ENCODE measurements around the gene CADM1.

Gene CADM1

DNA sequence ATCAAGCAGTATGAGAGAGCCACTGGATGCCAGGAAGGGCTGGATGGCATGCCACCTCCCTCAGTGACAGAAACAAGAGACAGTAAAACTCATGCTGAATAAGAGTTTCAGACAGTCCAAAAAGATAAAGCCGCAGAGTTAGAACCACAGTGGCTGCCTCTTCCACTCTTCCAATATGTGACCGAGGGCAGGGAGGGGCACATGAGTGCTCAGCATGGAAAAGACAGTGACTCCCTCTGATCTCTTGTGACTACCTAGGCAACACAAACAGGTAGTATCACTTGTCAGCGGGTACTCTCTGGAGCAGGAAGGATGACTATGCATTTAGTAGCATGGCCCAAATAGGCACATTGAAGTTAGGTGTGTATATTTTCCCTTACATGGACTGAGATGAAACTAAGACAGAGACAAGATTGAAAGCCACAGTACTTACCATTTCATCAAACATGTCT is 295.4 kb downstream of the CADM1 start:
- TF ChIP-seq, protein P1, sequence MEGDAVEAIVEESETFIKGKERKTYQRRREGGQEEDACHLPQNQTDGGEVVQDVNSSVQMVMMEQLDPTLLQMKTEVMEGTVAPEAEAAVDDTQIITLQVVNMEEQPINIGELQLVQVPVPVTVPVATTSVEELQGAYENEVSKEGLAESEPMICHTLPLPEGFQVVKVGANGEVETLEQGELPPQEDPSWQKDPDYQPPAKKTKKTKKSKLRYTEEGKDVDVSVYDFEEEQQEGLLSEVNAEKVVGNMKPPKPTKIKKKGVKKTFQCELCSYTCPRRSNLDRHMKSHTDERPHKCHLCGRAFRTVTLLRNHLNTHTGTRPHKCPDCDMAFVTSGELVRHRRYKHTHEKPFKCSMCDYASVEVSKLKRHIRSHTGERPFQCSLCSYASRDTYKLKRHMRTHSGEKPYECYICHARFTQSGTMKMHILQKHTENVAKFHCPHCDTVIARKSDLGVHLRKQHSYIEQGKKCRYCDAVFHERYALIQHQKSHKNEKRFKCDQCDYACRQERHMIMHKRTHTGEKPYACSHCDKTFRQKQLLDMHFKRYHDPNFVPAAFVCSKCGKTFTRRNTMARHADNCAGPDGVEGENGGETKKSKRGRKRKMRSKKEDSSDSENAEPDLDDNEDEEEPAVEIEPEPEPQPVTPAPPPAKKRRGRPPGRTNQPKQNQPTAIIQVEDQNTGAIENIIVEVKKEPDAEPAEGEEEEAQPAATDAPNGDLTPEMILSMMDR (conservative IDR thresholded peaks at IDR 0.05; ENCODE audit: low read depth, low read length), result no peak
- no peak overlapping the region for H2AFZ ChIP-seq (ENCODE audit: low read depth)
- H3K9ac ChIP-seq, result peak overlapping the region; percentile 34; the same call in 1 of the 2 replicates
- no peak overlapping the region for H3K4me3 ChIP-seq (IDR thresholded peaks at IDR 0.05; ENCODE audit: insufficient read depth, low read depth, low read length)
- peak overlapping the region; percentile 12; the same call in 1 of the 2 replicates for H3K4me2 ChIP-seq
- peaks cover 49% of the 10 kb centered on the region for H3K4me1 ChIP-seq (ENCODE audit: low read depth, poor library complexity, severe bottlenecking)
- H3K27ac ChIP-seq, result peak overlapping the region; percentile 83
- H3K36me3 ChIP-seq (ENCODE audit: insufficient read depth), result no peaks in the 10 kb centered on the region
- no peaks in the 10 kb centered on the region for H3K27me3 ChIP-seq (ENCODE audit: insufficient read depth, low read depth)
- no peaks in the 10 kb centered on the region for H4K20me1 ChIP-seq (ENCODE audit: insufficient read depth)
- no peaks in the 10 kb centered on the region for H3K79me2 ChIP-seq (ENCODE audit: insufficient read depth, low read depth)

GRCh38 chr11:115207916-115208315 is 296.3 kb downstream of the CADM1 start:
- no peak overlapping the region for H3K4me3 ChIP-seq (IDR thresholded peaks at IDR 0.05; ENCODE audit: insufficient read depth, low read depth, low read length)
- TF ChIP-seq, protein P1 (conservative IDR thresholded peaks at IDR 0.05; ENCODE audit: low read depth, low read length), result no peak
- H3K27me3 ChIP-seq (ENCODE audit: insufficient read depth, low read depth), result no peaks in the 10 kb centered on the region
- peak overlapping the region; percentile 83 for H3K27ac ChIP-seq
- H3K79me2 ChIP-seq (ENCODE audit: insufficient read depth, low read depth), result no peaks in the 10 kb centered on the region
- H3K36me3 ChIP-seq (ENCODE audit: insufficient read depth), result no peaks in the 10 kb centered on the region
- H4K20me1 ChIP-seq (ENCODE audit: insufficient read depth), result no peaks in the 10 kb centered on the region
- peak overlapping the region; percentile 17; the same call in 1 of the 2 replicates for H3K4me2 ChIP-seq
- H3K4me1 ChIP-seq (ENCODE audit: low read depth, poor library complexity, severe bottlenecking), result peaks cover 52% of the 10 kb centered on the region
- H3K9ac ChIP-seq, result peak overlapping the region; percentile 34; the same call in 1 of the 2 replicates
- no peak overlapping the region for H2AFZ ChIP-seq (ENCODE audit: low read depth)

- Histone ChIP-seq H2AFZ (ENCODE audit: low read depth) (no peak overlapping the region), H3K27ac (no peak overlapping the region), H3K79me2 (ENCODE audit: insufficient read depth, low read depth) (no peaks in the 10 kb centered on the region), H3K4me2 (peak overlapping the region; percentile 17; the same call in 1 of the 2 replicates), H4K20me1 (ENCODE audit: insufficient read depth) (no peaks in the 10 kb centered on the region), H3K4me1 (ENCODE audit: low read depth, poor library complexity, severe bottlenecking) (peaks cover 59% of the 10 kb centered on the region), H3K27me3 (ENCODE audit: insufficient read depth, low read depth) (no peaks in the 10 kb centered on the region), H3K9ac (no peak overlapping the region), H3K4me3 (IDR thresholded peaks at IDR 0.05; ENCODE audit: insufficient read depth, low read depth, low read length) (no peak overlapping the region), H3K36me3 (ENCODE audit: insufficient read depth) (no peaks in the 10 kb centered on the region)
- TF ChIP-seq, protein P1 (conservative IDR thresholded peaks at IDR 0.05; ENCODE audit: low read depth, low read length), result no peak
Measured at GRCh38 chr11:115207166-115207591, 297.0 kb downstream of the CADM1 start.

- no peaks in the 10 kb centered on the region for H4K20me1 ChIP-seq (ENCODE audit: insufficient read depth)
- no peak overlapping the region for H3K27ac ChIP-seq
- H2AFZ ChIP-seq (ENCODE audit: low read depth), result no peak overlapping the region
- H3K27me3 ChIP-seq (ENCODE audit: insufficient read depth, low read depth), result no peaks in the 10 kb centered on the region
- no peaks in the 10 kb centered on the region for H3K79me2 ChIP-seq (ENCODE audit: insufficient read depth, low read depth)
- no peaks in the 10 kb centered on the region for H3K36me3 ChIP-seq (ENCODE audit: insufficient read depth)
- TF ChIP-seq, protein P1 (conservative IDR thresholded peaks at IDR 0.05; ENCODE audit: low read depth, low read length), result no peak
- H3K4me1 ChIP-seq (ENCODE audit: low read depth, poor library complexity, severe bottlenecking), result peaks cover 66% of the 10 kb centered on the region
- no peak overlapping the region for H3K9ac ChIP-seq
- H3K4me3 ChIP-seq (IDR thresholded peaks at IDR 0.05; ENCODE audit: insufficient read depth, low read depth, low read length), result no peak overlapping the region
- H3K4me2 ChIP-seq, result no peak overlapping the region; the same call in 1 of the 2 replicates
Measured at GRCh38 chr11:115206365-115207022, 297.7 kb downstream of the CADM1 start.
